Upper lobe of right lung (tissue), 1 donor: ENCODE results near the gene NUMB. TPM values are rescaled to one million over a fixed set of nuclear protein-coding genes. Genes with fewer than 3 reads are reported as not detected.

ENCODE experiments used
- ATAC-seq: fragments of 200-7000 bp; cut with Tn5 transposase; one replicate; pipeline ENCODE4 v1.9.1; 2020; ENCODE audit warnings: mild to moderate bottlenecking, moderate library complexity
- DNase-seq: peaks from one replicate; pipeline ENCODE4 v3.0.0-alpha.2; 2020
- H3K27ac ChIP-seq: fragments of 200-600 bp; one replicate; pipeline ENCODE4 v1.8.0; 2022
- H3K27me3 ChIP-seq: fragments of 200-600 bp; one replicate; pipeline ENCODE4 v1.8.0; 2022; ENCODE audit warnings: mild to moderate bottlenecking
- H3K36me3 ChIP-seq: fragments of 200-600 bp; one replicate; pipeline ENCODE4 v1.8.0; 2022
- H3K4me1 ChIP-seq: fragments of 200-600 bp; one replicate; pipeline ENCODE4 v1.8.0; 2022
- H3K4me3 ChIP-seq: fragments of 200-600 bp; one replicate; pipeline ENCODE4 v1.8.0; 2022; ENCODE audit warnings: mild to moderate bottlenecking
- H3K9me3 ChIP-seq: fragments of 200-600 bp; one replicate; pipeline ENCODE4 v1.8.0; 2022
- CTCF ChIP-seq: fragments of 200-600 bp; IDR thresholded peaks from one replicate; pipeline ENCODE4 v1.8.0; 2022; ENCODE audit warnings: antibody characterized with exemption
- intact Hi-C: fragments of 100-400 bp; cut with DNase I; formaldehyde crosslinking; loops from one replicate; pipeline ENCODE4 v1.11.0; 2022
- total RNA-seq: library from RNA; stranded (reverse); fragmentation: NEBNext Ultra II Directional; extraction: Animal tissue kit (Norgen Biotek cat#: 25700); gene quantifications from one replicate; pipeline ENCODE4 v1.2.1, GENCODE V29; 2021
- donor health status: DM: no; HTN: yes; CAD: no; lungs with severe emphysema.

The NUMB gene
- total RNA-seq, 1 donor from 2014 or later = 139 TPM

- no peaks in the 10 kb centered on the region for H3K36me3 ChIP-seq
- ATAC-seq (no peak), DNase-seq (no peak)
- peaks cover 61% of the 10 kb centered on the region for H3K4me1 ChIP-seq
- intact Hi-C loops = loop anchor here (10.0 kb wide), 1 partner anchor 165 kb away; no protein-coding TSS in a partner anchor
- TF ChIP-seq CTCF = no peak
- no peak overlapping the region for H3K27ac ChIP-seq
- no peaks in the 10 kb centered on the region for H3K27me3 ChIP-seq
- no peak overlapping the region for H3K4me3 ChIP-seq
- no peaks in the 10 kb centered on the region for H3K9me3 ChIP-seq
These were observed 1.6 kb upstream of the NUMB start for GRCh38 chr14:73459959-73460358.

- TF ChIP-seq CTCF = no peak
- peaks cover 61% of the 10 kb centered on the region for H3K4me1 ChIP-seq
- no peaks in the 10 kb centered on the region for H3K27me3 ChIP-seq
- intact Hi-C loops = no loop called here
- no peaks in the 10 kb centered on the region for H3K9me3 ChIP-seq
- peak overlapping the region; percentile 88 for H3K4me3 ChIP-seq
- H3K36me3 ChIP-seq = no peaks in the 10 kb centered on the region
- DNase-seq (peak; percentile 77), ATAC-seq (peak; percentile 19)
- peak overlapping the region; percentile 89 for H3K27ac ChIP-seq
These were observed 493 bp downstream of the NUMB start for GRCh38 chr14:73457924-73458182.

GRCh38 chr14:73457041-73457923 lies 1.1 kb downstream of the NUMB start:
- DNase-seq (peak; percentile 72), ATAC-seq (peak; percentile 15)
- peaks cover 60% of the 10 kb centered on the region for H3K4me1 ChIP-seq
- H3K27ac ChIP-seq = peak overlapping the region; percentile 89
- no peaks in the 10 kb centered on the region for H3K27me3 ChIP-seq
- H3K9me3 ChIP-seq = no peaks in the 10 kb centered on the region
- TF ChIP-seq CTCF = no peak
- intact Hi-C loops = no loop called here
- peak overlapping the region; percentile 88 for H3K4me3 ChIP-seq
- H3K36me3 ChIP-seq = no peaks in the 10 kb centered on the region

GRCh38 chr14:73455294-73455693 lies 3.1 kb downstream of the NUMB start:
- TF ChIP-seq CTCF = no peak
- intact Hi-C loops = no loop called here
- Histone ChIP-seq H3K27me3 (no peaks in the 10 kb centered on the region), H3K27ac (peak overlapping the region; percentile 0), H3K4me3 (peak overlapping the region; percentile 9), H3K9me3 (no peaks in the 10 kb centered on the region), H3K4me1 (peaks cover 45% of the 10 kb centered on the region), H3K36me3 (no peaks in the 10 kb centered on the region)
- DNase-seq = no peak
- ATAC-seq = no peak

GRCh38 chr14:73452341-73453186 lies 5.8 kb downstream of the NUMB start:
- no peak for DNase-seq
- Histone ChIP-seq H3K4me1 (peaks cover 36% of the 10 kb centered on the region), H3K27ac (no peak overlapping the region), H3K27me3 (no peaks in the 10 kb centered on the region), H3K4me3 (no peak overlapping the region), H3K9me3 (no peaks in the 10 kb centered on the region), H3K36me3 (no peaks in the 10 kb centered on the region)
- no peak for TF ChIP-seq CTCF
- intact Hi-C loops = no loop called here
- peak; percentile 47 for ATAC-seq
